H4 (cell line): ENCODE measurements around the gene CYTH2. TPM values are rescaled to one million over a fixed set of nuclear protein-coding genes. Genes with fewer than 3 reads are reported as not detected.
A peak's percentile ranks its signal among the peaks of the same experiment; 100 is the strongest.

ENCODE experiments used
- DNase-seq: peaks from one replicate; pipeline ENCODE4 v3.0.0-alpha.2; 2015; ENCODE audit warnings: low spot score
- total RNA-seq: library from RNA; depleted of rRNA; stranded (reverse); fragments of >200 nt; shearing (Covaris generic); gene quantifications from 2 replicates; pipeline ENCODE4 v1.2.3, GENCODE V29; 2014; rRNA removed

Gene CYTH2
- 44.1 and 47.8 TPM in 2 replicates for total RNA-seq

DNA sequence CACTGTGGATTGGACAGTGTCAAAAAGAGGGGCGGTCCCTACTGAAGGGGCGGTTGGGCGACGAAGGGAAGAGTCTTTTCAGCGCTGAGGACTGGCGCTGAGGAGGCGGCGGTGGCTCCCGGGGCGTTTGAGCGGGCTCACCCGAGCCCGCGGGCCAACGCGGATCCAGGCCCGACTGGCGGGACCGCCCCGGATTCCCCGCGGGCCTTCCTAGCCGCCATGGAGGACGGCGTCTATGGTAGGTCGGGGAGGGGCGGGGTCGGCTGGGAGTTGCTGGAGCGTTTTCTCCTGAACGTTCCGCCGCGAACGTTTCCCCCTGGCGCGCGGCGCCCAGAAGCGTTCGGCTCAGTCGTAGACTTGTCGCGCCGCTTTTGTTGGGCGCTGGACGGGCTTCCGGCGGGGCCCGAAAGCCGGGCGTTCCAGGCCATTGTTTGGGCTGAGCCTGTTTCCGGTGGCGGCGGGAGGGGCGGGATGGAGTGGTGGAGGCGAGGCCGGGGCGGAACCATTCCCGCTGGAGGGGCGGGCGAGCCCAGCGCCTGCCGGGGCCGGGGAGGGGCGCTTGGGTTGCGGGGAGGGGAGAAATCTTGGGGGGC lies at the start of gene CYTH2:
CYTH2 (plus strand) TSS at position 81 of the 593 bp plus-strand sequence; CDS start at position 220, 139 bp downstream.
- peak; percentile 72 for DNase-seq

DNA sequence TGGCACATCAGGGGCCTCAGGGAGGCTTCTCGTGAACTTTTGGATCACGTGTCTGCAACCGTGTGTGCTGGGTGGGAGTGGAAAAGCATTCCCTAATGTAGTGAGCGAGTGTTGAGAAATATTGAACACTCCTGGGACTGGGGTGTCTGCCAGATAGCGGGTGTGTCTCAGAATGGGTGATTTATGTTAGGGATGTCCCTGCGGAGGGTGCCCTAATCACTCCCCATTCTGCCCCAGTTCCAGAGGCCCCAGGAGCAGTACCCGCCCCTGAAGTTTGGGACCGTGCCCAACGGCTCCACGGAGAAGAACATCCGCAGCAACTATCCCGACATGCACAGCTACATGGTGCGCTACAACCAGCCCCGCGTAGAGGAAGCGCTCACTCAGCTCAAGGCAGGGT lies 47.6 kb upstream of the CYTH2 start:
- no peak for DNase-seq

DNA sequence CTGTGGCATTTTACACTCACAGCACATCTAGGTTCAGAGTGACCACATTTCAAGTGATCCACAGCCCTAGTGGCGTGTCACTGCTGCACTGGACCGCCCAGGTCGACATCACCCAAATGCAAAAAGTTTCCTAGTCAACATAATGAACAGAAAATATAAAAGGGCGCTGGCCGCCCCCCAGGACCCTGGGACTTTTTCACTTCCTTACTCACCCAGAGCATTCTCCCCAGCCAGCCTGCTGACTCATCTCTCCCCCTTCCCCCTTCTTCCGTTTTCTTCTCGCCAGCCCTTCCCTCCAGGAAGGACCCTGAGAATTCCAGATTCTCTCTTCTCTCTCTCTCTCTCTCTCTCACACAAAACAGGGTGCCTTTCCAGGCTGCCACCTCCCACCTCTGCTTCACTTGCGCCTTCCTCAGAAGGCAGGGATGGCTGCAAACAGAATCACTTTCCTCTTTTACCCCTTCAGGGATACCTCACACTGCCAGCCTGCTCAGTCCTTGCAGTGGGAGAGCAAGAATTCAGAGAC lies 44.4 kb upstream of the CYTH2 start:
- peak; percentile 79 for DNase-seq

- DNase-seq = no peak
Measured at GRCh38 chr19:48428670-48429069, 40.5 kb upstream of the CYTH2 start.

DNA sequence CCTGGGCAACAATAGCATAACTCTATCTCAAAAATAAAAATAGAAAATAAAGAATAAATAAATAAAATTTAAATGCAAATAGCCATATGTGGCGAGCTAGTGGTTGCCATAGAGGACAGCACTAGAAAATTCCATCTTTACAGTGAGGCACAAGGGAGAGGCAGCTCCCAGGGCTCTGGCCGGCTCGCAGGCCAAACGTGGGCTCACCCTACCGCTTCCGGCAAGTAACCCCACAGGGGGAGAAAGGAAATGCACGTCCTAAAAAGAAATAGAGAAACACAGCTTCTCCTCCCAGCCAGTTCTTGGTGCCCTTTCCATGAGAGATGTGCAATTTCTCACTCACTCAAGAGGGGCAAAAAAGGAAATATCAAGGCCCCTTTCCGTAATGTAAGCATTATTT lies 35.8 kb upstream of the CYTH2 start:
- no peak for DNase-seq

DNA sequence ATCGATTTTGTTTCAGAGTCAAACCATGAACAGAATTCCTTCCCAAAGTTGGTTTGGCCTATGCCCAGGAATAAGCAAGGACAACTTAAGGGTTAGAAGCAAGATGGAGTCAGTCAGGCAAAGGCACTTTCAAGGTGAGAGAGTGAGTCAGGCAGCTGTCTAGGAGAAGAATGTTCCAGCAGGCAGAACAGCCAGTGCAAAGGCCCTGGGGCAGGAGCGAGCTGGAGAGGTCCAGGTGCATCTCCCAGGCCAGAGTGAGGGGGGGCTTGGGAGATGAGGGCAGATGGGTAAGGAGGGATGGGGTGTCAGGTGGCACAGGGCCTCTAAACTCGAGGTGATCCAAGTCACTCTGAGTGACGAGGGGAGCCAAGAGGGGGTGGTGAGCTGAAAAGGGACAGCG lies 32.6 kb upstream of the CYTH2 start:
- no peak for DNase-seq

DNA sequence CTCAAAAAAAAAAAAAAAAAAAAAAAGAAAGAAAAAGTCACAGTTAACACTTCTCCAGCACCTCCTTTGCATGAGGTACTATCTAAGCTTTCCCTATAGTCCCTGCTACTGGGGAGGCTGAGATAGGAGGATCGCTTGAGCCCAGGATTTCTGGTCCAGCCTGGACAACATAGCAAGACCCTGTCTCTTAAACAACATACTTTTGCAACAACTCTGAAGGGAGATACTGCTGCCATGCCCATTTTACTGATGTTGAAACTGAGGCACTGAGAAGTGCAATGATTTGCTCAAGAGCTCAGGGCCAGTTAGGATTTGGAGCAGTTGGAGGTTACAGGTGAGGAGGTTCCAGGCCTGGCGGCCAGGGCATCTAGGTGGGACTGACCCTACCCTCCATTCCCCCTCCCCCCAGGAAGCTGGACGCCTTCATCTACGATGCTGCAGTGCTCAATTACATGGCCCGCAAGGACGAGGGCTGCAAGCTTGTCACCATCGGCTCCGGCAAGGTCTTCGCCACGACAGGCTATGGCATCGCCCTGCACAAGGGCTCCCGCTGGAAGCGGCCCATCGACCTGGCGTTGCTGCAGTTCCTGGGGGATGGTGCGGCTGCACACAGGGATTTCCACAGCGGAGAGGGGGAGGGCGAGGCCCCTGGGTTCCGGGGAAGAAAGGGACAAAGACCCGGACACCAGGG lies 27.7 kb upstream of the CYTH2 start:
- DNase-seq = no peak

DNA sequence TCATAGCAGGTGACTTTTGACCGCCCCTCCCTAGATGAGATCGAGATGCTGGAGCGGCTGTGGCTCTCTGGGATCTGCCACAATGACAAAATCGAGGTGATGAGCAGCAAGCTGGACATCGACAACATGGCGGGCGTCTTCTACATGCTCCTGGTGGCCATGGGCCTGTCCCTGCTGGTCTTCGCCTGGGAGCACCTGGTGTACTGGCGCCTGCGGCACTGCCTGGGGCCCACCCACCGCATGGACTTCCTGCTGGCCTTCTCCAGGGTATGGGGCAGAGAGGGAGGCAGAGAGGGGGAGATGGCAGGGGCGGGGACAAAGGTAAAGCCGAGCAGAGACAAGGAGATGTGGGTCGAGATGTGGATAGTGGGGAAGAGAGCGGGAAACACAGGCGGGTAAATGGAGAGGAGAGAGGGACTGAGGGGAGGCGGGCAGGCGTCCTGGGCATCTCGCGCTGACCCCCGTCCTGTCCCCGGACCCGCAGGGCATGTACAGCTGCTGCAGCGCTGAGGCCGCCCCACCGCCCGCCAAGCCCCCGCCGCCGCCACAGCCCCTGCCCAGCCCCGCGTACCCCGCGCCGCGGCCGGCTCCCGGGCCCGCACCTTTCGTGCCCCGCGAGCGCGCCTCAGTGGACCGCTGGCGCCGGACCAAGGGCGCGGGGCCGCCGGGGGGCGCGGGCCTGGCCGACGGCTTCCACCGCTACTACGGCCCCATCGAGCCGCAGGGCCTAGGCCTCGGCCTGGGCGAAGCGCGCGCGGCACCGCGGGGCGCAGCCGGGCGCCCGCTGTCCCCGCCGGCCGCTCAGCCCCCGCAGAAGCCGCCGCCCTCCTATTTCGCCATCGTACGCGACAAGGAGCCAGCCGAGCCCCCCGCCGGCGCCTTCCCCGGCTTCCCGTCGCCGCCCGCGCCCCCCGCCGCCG lies 26.8 kb upstream of the CYTH2 start:
- DNase-seq = no peak

- DNase-seq = no peak
Measured at GRCh38 chr19:48443256-48443655, 25.9 kb upstream of the CYTH2 start.

GRCh38 chr19:48443731-48444128 lies 25.4 kb upstream of the CYTH2 start:
- DNase-seq = no peak

DNA sequence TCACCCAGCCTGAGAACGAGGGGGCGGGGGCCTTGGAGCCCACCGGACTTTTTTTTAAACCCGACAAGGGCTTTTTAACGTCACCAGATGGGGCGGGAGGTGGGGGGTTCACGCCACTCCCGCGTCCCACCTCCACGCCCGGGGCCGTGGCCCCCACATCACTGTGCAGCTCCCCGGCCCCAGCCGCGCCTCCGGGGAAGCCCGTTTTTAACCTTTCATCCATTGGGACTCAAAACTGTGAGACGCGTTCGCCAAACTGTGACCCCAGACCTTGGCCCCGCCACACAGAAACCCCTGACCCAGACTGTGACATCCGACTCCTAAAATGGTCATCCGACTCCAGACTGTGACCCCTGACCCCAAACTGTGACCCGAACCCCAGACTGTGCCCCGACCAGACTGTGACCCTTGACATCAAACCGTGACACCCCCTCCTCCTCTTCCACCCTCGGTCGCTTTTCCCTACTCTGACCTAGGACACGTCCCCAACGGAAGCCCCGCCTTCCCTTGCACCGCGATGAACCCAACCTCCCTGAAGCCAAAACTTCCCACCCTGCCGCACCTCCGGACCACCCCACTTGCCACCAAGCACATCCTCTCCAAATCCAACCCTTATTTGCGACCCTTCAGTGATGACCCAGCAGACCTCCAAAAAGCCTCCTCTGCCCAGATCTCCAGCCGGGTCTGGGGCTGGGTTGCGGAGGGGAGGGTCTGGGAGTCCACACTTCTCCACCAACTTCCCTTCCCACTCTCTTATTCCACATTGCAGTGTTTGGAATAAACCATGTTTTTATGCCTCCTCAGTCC lies 24.8 kb upstream of the CYTH2 start:
- DNase-seq = no peak

- no peak for DNase-seq
Measured at GRCh38 chr19:48444936-48445200, 24.3 kb upstream of the CYTH2 start.

DNA sequence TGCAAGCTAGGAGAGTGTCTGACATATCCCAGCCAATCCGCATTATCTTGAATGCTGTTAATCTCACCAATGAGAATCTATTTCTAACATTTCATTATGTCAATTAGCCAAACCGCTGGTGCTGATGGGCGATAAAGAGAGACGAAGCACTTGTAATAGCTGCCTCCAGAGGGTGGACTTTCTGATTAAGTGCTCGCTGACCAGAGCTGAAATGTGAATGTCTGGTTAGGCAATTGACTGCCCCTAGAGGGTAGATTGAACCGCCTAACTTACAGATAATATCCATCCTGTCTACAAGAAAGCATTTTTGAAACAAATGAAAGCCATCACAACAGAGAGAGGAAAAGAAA lies 23.9 kb upstream of the CYTH2 start:
- DNase-seq = peak; percentile 90

DNA sequence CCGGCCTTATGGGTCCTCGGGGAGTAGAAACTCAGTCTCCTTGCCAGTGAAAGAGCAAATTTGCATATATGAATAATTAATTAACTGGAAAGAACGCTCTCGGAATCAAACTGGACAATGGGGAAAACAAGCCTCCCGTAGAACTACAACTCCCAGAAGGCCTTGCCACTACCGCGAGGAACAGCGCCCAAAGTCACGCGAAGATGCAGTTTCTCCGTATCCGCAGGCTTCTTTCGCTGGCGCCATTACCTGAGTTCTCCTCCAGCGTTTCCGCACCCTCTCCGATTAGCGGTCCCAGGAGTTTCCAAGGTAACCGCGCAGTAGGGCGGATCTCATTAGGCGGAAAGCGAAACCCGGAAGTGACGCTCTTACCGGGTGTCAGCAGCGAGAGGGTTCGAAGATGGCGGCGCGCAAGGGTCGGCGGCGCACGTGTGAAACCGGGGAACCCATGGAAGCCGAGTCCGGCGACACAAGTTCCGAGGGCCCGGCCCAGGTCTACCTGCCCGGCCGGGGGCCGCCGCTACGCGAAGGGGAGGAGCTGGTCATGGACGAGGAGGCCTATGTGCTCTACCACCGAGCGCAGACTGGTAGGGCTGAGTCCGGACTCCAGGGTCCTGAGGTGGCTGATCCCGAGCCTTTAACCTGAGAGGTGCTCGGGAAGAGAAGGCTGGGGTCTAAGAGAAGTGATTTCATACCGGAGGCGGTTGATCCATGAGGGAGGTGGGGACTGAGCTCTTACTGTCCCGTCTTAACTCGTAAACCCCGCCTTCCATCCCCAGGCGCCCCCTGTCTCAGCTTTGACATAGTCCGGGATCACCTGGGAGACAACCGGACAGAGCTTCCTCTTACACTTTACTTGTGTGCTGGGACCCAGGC lies 23.3 kb upstream of the CYTH2 start, which contains the start of gene GRWD1:
GRWD1 (plus strand) TSS at position 378 of the 876 bp plus-strand sequence; CDS start at position 401, 23 bp downstream.
- DNase-seq = peak; percentile 99

- DNase-seq = no peak
Measured at GRCh38 chr19:48446579-48446978, 22.6 kb upstream of the CYTH2 start.

DNA sequence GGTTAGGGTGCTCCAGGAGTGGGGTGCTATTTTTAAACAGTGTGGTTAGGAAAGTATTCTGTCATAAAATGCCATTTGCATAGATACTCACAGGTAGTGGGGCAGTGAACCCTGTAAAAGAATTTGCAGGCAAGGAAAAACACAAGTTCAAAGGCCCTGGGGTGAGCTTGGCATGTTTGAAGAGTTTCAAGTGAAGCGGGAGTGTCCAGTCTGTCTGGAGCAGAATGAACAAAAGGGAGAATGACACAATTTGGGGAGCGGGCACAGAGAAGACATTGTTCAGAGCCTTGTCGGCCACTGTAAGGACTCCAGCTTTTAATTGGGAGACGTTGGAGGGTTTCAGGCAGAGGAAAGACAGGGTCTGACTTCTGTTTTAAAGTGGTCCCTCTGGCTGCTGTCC lies 20.6 kb upstream of the CYTH2 start:
- no peak for DNase-seq

- DNase-seq = no peak
Measured at GRCh38 chr19:48450441-48450840, 18.7 kb upstream of the CYTH2 start.

GRCh38 chr19:48450863-48451262 lies 18.3 kb upstream of the CYTH2 start:
- DNase-seq = no peak

- no peak for DNase-seq
Measured at GRCh38 chr19:48451624-48452023, 17.5 kb upstream of the CYTH2 start.

- no peak for DNase-seq
Measured at GRCh38 chr19:48452289-48453190, 16.6 kb upstream of the CYTH2 start.
